GM21447 (cell line): ENCODE measurements around the gene NF1.
"Not testable (repeated sequence)": the region's sequence is repeated elsewhere in the genome, so short reads cannot be mapped to it uniquely, and the experiment has no call there.

Experiments
- ATAC-seq: cut with Tn5 transposase; IDR thresholded peaks from one replicate; pipeline ENCODE4 v1.9.1; 2021; ENCODE audit not compliant: unreplicated experiment

Gene NF1

GRCh38 chr17:31378638-31379037 lies 283.9 kb downstream of the NF1 start:
- no peak for ATAC-seq

GRCh38 chr17:31379597-31380205 lies 284.9 kb downstream of the NF1 start:
- ATAC-seq, result no peak

- no peak for ATAC-seq
These were observed 286.4 kb downstream of the NF1 start for GRCh38 chr17:31381165-31381668.

- not testable (repeated sequence) for ATAC-seq
These were observed 288.0 kb downstream of the NF1 start for GRCh38 chr17:31382668-31383275.

DNA sequence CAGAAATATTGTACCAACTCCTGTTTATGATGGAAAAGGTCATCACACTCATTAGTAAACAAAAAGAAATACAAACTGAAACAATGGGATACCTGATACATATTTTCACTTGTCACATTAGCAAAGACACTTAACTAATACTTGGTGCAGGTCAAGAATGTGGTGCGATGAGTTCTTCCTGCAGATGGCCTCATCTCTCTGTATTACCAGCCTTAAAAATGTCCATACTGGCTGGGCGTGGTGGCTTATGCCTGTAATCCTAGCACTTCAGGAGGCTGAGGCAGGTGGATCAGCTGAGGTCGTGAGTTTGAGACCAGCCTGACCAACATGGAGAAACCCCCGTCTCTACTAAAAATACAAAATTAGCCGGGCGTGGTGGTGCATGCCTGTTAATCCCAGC lies 288.7 kb downstream of the NF1 start:
- ATAC-seq, result not testable (repeated sequence)

GRCh38 chr17:31385428-31386285 lies 290.9 kb downstream of the NF1 start:
- no peak for ATAC-seq

- no peak for ATAC-seq
These were observed 291.8 kb downstream of the NF1 start for GRCh38 chr17:31386542-31387075.

DNA sequence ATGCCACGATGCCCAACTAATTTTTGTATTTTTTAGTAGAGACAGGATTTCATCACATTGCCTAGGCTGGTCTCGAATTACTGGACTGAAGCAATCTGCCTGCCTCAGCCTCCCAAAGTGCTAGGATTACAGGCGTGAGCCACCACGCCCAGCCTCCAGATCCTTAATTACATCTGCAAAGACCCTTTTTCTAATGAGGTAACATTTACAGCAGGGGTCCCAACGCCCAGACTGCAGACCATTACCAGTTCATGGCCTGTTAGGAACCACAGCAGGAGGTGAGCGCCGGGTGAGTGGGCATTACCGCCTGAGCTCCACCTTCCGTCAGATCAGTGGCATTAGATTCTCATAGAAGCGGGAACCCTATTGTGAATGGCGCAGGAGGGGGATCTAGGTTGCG lies 292.7 kb downstream of the NF1 start:
- no peak for ATAC-seq

- no peak for ATAC-seq
These were observed 293.6 kb downstream of the NF1 start for GRCh38 chr17:31388351-31388750.

- ATAC-seq, result no peak
These were observed 294.2 kb downstream of the NF1 start for GRCh38 chr17:31388770-31389656.

GRCh38 chr17:31389657-31390381 lies 295.0 kb downstream of the NF1 start:
- ATAC-seq, result no peak

- no peak for ATAC-seq
These were observed 295.6 kb downstream of the NF1 start for GRCh38 chr17:31390426-31390747.

- no peak for ATAC-seq
These were observed 296.1 kb downstream of the NF1 start for GRCh38 chr17:31390748-31391495.

DNA sequence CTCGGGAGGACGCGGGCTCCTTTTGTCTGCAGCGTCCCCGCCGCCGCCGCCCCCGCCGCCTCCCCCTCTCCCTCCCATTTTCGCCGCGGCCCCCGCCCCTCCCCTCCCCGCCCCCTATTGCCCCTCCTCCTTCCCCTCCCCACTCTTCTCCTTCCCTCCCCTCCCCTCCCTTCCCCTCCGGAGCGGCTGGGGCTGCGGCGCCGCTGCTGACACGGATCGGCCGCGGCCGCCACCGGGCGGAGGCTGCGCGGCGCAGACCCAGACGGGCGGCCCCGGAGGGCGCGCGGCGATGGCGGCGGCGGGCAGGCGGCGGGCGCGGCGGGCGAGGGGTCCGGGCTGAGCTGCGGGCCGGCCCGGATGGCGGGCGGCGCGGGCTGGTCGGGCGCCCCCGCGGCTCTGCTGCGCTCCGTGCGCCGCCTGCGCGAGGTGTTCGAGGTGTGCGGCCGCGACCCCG lies 296.7 kb downstream of the NF1 start, which contains the start of gene RAB11FIP4:
Gene RAB11FIP4, plus strand, starts transcription at position 180 of the 454 bp plus-strand sequence. Its CDS starts 178 bp downstream, at position 358.
- no peak for ATAC-seq

DNA sequence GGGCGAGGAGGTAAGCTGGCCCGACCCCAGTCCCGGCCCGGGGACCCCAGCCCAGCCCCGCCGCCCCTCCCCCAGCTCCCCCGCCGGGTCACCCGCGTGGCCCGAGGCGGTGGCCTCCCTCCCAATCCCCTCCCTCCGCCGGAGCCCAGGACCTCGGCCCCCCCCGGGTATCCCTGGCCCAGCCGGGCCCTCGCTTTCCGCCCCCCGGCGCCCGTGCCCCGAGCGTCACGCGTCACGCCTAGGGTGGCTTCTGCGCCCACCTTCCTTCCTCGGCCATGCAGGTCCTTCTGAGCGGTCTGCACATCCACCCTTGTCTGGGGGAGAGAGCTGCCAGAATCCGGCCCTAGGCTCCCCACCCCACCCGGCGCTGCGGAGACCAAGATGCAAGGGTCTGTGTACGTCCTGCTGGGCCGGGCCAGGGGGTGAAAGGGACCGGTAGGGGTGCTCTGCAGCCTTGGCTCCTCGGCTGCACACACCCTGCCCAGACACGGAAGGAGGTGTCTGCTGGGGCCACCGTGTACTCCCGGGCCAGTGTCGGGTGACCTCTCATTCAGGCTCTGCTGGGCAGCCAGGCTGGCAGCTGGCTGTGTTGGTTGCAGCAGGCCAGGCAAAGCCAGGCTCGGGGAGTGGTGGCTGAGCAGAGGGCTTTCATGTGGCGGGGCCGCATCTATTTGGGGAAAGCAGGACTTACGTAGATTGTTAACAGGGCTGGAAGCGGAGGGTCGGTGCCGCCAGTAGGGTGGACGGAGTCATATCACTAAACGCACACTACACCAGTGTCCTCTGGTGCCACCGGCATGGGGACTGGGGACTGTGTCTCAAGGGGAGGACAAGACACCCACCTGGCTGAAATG lies 297.5 kb downstream of the NF1 start:
- no peak for ATAC-seq

GRCh38 chr17:31392856-31393748 lies 298.3 kb downstream of the NF1 start:
- no peak for ATAC-seq

DNA sequence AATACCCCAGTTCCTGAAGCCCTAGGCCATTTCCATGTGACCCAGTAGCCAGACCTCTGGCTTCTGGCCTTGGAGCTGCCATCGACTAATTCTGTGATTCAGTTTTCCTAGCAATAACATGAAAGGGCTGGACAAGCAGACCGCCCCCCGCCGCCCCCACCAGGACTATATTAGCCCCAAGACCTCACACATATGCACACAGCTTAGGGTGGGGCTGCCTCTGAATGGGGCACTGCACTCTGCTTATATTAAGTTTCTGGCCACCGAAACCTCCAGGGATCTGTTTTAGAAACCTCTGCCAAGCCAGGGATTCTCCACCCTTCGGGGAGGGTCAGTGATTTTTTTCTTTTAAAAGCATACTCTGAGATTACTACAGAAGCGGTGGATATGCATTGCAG lies 299.0 kb downstream of the NF1 start:
- ATAC-seq, result no peak
